ENCODE measurements around the gene NF1.
A peak's percentile ranks its signal among the peaks of the same experiment; 100 is the strongest.
"Not testable (repeated sequence)": the region's sequence is repeated elsewhere in the genome, so short reads cannot be mapped to it uniquely, and the experiment has no call there.

NF1 gene

DNA sequence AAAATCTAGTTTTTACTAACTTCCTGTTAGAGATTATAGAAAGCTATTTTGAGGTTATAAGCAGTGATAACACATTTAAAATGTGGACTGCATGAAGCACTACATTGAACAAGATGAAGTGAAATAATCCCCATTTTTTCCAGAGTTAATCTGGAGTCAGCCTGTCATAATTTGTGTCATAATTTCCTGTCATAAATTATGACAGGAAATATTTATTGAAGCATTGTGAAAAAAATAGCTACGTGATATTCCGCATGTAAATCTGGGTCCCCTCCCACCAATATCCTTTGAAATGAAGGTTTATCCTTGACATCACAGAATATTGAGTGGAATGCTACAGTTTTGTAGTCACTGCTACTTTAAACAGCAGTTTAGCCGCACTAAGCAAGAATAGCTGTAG, 162.2 kb downstream of the NF1 start:
- no peak for DNase-seq

DNA sequence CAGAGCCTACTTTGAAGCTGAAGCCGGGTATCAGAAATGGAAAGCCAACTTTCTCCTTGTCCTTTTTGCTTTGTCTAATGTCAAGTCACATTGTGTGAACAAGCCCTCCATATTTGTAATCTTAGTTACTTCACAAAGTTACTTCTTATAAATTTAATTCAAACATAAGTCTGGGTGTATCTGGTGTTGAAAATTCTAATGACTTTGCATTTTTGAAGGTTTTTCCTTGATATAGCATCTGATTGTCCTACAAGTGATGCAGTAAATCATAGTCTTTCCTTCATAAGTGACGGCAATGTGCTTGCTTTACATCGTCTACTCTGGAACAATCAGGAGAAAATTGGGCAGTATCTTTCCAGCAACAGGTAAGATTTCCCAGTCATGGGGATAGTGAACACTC, 165.4 kb downstream of the NF1 start:
- no peak for DNase-seq

GRCh38 chr17:31261601-31262000, 166.8 kb downstream of the NF1 start:
- DNase-seq, result no peak

GRCh38 chr17:31262923-31263322, 168.1 kb downstream of the NF1 start:
- not testable (repeated sequence) for DNase-seq

DNA sequence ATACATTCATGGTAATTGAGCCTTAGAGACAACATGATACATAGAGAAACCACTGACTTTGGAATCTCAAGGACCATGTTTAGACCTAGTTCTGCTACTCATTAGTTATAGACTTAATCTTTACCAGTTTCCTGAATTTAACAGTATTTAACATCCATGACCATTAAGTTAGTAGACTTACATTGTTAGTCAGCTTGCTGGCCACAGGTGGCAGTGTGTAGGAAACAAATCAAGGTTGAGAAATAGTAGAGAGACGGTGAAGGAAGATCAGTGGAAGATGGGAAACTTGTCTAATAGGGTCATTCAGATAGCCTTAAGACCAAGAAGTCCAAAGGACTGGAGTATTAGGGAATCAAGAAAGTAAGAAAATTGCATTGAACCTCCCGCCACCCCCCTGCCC, 171.3 kb downstream of the NF1 start:
- DNase-seq, result peak; percentile 3 to 11

GRCh38 chr17:31269036-31269577, 174.3 kb downstream of the NF1 start:
- no peak for DNase-seq

DNA sequence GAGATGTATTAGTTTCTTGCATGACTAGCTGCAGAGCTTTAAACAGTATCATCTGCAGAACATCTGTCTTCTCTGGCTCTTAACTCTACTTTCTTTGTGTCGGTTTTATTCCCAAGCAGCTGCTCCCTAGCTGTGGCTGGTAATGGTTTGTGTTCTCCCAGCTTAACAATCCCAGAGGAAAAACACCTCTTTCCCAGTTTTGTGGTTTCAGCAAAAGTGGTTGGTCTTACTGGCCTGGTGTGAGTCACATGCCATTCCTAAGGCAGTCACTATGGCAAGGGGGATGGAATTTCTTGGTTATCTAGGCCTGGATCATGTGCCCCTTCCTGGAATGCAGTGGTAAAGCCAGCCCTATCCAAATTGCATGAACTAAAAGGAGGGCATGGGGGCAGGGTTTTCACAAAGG, 174.8 kb downstream of the NF1 start:
- DNase-seq, result no peak

GRCh38 chr17:31272236-31272635, 177.5 kb downstream of the NF1 start:
- no peak for DNase-seq

GRCh38 chr17:31272803-31273202, 178.0 kb downstream of the NF1 start:
- no peak for DNase-seq

DNA sequence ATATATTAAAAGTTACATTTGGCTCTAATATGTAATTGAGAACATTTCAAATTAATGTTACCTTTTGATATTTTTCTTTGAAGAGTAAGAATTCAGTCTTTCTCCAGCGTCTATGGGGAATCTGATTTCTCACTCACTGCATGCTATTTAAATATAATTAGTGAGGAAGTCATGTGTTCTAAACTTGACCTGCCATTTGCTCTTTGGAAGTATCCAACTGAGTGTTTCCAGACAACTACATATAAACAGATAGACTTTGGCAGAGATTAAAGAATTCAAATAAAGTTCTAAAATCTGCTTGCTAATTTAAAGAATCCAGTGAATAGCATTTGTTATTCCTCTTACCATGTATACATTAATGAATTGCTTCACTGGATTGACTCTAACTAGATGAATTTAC, 178.7 kb downstream of the NF1 start:
- DNase-seq, result no peak

GRCh38 chr17:31274252-31274651, 179.5 kb downstream of the NF1 start:
- DNase-seq, result no peak

GRCh38 chr17:31275116-31275515, 180.3 kb downstream of the NF1 start:
- DNase-seq, result no peak

GRCh38 chr17:31279401-31279800, 184.6 kb downstream of the NF1 start:
- no peak for DNase-seq

DNA sequence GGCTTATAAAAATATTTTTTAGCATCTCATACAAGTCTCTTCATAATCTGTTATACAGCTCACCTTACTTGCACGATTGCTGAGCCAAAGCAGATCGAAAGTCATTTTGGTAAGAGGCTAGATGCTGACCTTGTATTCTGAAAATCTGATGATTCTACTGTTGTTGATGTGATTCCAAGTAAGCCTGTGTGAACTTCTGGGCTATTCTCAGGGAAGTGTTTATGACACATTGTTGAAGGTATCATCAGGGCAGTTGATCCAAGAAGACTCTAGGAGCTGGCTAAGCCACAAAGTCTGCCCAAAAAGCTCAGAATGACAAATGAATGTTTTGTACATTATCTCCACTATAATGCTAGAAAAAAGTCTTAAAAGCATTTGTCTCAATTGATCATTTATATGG, 186.3 kb downstream of the NF1 start:
- DNase-seq, result no peak

DNA sequence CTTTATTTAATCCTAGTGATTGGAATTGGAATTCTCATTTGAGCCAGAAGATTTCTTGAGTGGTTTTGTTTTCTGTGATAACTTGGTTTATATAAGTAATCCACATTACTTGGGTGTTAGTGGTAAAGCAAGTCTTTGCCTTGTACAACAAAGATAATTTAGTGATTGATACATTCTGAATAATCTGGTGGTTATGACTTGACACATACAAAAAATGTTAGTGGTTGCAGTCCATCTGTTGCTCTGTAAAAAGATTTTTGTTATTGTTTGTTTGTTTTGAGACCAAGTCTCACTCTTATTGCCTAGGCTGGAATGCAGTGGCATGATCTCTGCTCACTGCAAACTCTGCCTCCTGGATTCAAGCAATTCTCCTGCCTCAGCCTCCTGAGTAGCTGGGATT, 189.1 kb downstream of the NF1 start:
- no peak for DNase-seq

GRCh38 chr17:31286587-31286986, 191.8 kb downstream of the NF1 start:
- no peak for DNase-seq

DNA sequence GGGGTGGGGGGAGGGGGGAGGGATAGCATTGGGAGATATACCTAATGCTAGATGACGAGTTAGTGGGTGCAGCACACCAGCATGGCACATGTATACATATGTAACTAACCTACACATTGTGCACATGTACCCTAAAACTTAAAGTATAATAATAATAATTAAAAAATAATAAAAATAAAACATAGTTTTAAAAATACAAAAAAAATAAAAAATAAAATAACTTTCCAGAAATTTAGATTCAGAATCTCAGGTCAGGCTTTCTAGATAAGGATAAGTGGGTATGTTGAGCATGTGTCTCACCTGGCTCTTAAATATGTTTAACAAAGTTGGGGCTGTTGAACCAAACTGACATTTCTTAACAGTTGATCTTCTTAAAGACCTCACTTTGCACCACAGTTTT, 193.2 kb downstream of the NF1 start:
- not testable (repeated sequence) for DNase-seq

- no peak for DNase-seq
Observed at GRCh38 chr17:31289790-31290189, 195.0 kb downstream of the NF1 start.

GRCh38 chr17:31291820-31292219, 197.0 kb downstream of the NF1 start:
- no peak for DNase-seq

DNA sequence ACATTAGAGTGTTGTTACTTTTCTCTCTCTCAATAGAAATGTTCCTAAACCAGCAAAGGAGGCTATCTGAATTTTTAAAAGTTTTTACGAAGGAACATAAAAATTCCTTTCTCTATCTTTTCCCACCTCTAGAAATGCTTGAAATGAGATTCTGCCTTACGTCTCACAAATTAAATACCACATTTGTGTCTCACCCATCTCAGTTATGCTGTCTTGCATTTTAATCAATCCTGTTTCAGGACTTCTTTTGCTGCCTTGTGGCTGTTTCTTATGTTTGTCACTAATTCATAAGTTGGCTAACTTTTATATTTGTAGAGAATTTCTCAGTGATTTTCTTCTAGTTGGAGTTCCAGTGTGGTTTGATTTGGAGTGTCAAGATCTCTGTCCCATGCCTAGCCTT, 198.8 kb downstream of the NF1 start:
- DNase-seq, result no peak

GRCh38 chr17:31294231-31294630, 199.5 kb downstream of the NF1 start:
- no peak for DNase-seq

DNA sequence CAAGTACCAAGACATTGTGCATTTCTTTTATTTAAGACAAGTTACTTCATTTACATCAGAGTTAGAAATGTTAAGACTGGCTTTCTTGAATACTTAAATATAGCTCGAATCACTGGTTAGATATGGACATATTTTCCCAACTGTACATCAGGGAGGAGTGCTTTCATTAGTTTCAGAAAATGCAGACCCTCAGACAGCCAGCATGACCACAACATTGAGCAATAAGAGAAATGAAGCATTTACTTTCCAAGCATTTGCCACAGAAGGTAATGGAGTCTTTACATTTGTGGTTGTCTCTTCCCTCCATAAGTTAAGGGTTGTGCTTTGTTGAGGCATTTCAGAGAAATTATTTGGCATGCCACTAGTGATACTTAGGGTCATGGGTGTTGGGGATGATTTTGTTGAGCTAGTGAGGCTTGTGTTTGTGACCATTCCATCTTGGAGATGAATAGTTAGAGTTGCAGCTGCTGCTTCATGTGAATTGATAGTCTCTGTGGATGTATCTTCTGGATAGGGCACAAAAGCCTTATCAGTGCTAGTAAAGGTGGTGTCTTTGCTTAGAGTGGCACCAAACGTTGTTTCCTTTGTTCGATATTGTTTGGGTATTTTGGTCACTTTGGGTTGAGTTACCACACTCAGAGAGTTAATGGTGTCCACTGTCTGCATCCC, 200.2 kb downstream of the NF1 start:
- no peak for DNase-seq

- DNase-seq, result no peak
Observed at GRCh38 chr17:31295489-31295871, 200.7 kb downstream of the NF1 start.

- DNase-seq, result no peak
Observed at GRCh38 chr17:31296142-31296541, 201.4 kb downstream of the NF1 start.

- DNase-seq, result no peak
Observed at GRCh38 chr17:31297090-31297489, 202.3 kb downstream of the NF1 start, which contains the start of gene OMG. Gene OMG, minus strand, starts transcription at chr17:31297239. Its CDS starts 908 bp downstream, at chr17:31296331.
